Measurements from ENCODE around the gene PEDS1. TPM values are rescaled to one million over a fixed set of nuclear protein-coding genes. Genes with fewer than 3 reads are reported as not detected.
A peak's percentile ranks its signal among the peaks of the same experiment; 100 is the strongest.
"Not testable (repeated sequence)": the region's sequence is repeated elsewhere in the genome, so short reads cannot be mapped to it uniquely, and the experiment has no call there.

Gene PEDS1
- total RNA-seq, 1 experiment from 2014 or later: 35.6 TPM

- TF ChIP-seq ZNF281 (CRISPR knock-in tag; IDR thresholded peaks at IDR 0.05) (no peak), ZNF396 (CRISPR knock-in tag; IDR thresholded peaks at IDR 0.05; ENCODE audit: borderline replicate concordance) (no peak), TEAD1 (CRISPR knock-in tag; IDR thresholded peaks at IDR 0.05) (no peak), ZSCAN18 (CRISPR knock-in tag; IDR thresholded peaks at IDR 0.05) (no peak), ATF3 (CRISPR knock-in tag; conservative IDR thresholded peaks at IDR 0.05) (no peak), ELF4 (CRISPR knock-in tag; IDR thresholded peaks at IDR 0.05; ENCODE audit: low read depth) (no peak), E2F4 (CRISPR knock-in tag; IDR thresholded peaks at IDR 0.05; ENCODE audit: borderline replicate concordance, low read depth) (no peak)
Observed at GRCh38 chr20:50107086-50107660, 46.4 kb downstream of the PEDS1 start (continued).

- H3K4me1 Mint-ChIP-seq: peaks cover 66% of the 10 kb centered on the region
- H3K27ac Mint-ChIP-seq: peak overlapping the region; percentile 58; the same call in 1 of the 2 replicates
- CTCF ChIA-PET: interaction anchor here (0.6 to 2.1 kb wide), 9 partner anchors 9 to 658 kb away, joined by 3 to 11 read pairs (median 3); no protein-coding TSS in a partner anchor
- not testable (repeated sequence) for H3K36me3 Mint-ChIP-seq; ATAC-seq; H3K27me3 Mint-ChIP-seq (ENCODE audit: low read depth); H3K4me3 Mint-ChIP-seq; DNase-seq (ENCODE audit: low spot score); H3K9me3 Mint-ChIP-seq
- POLR2A ChIA-PET: interaction anchor here (0.7 to 1.2 kb wide), 2 partner anchors 9 to 320 kb away, joined by 4 to 5 read pairs; no protein-coding TSS in a partner anchor
Observed at GRCh38 chr20:50106669-50107068, 46.9 kb downstream of the PEDS1 start.

Other genes with a start within 250 kb of the PEDS1 start
- 10.1 to 11.3 TPM (median 11.3 TPM) in 3 replicates for gene SPATA2, start 238.2 kb downstream of the PEDS1 start, total RNA-seq (2021)
- gene RNF114, start 217.3 kb downstream of the PEDS1 start, total RNA-seq (2021): 86.6 to 91.6 TPM (median 88.1 TPM) in 3 replicates
- gene SNAI1, start 170.7 kb downstream of the PEDS1 start, total RNA-seq (2021): 7.0 to 8.7 TPM (median 7.9 TPM) in 3 replicates
- 132 to 146 TPM (median 144 TPM) in 3 replicates for gene UBE2V1, start 40.6 kb downstream of the PEDS1 start, total RNA-seq (2021)
- gene CEBPB, start 37.1 kb upstream of the PEDS1 start, total RNA-seq (2021): 23.5 to 29.1 TPM (median 25.6 TPM) in 3 replicates